ENCODE measurements around the gene IL17RA.
"Not testable (repeated sequence)": the region's sequence is repeated elsewhere in the genome, so short reads cannot be mapped to it uniquely, and the experiment has no call there.

IL17RA gene, protein sequence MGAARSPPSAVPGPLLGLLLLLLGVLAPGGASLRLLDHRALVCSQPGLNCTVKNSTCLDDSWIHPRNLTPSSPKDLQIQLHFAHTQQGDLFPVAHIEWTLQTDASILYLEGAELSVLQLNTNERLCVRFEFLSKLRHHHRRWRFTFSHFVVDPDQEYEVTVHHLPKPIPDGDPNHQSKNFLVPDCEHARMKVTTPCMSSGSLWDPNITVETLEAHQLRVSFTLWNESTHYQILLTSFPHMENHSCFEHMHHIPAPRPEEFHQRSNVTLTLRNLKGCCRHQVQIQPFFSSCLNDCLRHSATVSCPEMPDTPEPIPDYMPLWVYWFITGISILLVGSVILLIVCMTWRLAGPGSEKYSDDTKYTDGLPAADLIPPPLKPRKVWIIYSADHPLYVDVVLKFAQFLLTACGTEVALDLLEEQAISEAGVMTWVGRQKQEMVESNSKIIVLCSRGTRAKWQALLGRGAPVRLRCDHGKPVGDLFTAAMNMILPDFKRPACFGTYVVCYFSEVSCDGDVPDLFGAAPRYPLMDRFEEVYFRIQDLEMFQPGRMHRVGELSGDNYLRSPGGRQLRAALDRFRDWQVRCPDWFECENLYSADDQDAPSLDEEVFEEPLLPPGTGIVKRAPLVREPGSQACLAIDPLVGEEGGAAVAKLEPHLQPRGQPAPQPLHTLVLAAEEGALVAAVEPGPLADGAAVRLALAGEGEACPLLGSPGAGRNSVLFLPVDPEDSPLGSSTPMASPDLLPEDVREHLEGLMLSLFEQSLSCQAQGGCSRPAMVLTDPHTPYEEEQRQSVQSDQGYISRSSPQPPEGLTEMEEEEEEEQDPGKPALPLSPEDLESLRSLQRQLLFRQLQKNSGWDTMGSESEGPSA

DNA sequence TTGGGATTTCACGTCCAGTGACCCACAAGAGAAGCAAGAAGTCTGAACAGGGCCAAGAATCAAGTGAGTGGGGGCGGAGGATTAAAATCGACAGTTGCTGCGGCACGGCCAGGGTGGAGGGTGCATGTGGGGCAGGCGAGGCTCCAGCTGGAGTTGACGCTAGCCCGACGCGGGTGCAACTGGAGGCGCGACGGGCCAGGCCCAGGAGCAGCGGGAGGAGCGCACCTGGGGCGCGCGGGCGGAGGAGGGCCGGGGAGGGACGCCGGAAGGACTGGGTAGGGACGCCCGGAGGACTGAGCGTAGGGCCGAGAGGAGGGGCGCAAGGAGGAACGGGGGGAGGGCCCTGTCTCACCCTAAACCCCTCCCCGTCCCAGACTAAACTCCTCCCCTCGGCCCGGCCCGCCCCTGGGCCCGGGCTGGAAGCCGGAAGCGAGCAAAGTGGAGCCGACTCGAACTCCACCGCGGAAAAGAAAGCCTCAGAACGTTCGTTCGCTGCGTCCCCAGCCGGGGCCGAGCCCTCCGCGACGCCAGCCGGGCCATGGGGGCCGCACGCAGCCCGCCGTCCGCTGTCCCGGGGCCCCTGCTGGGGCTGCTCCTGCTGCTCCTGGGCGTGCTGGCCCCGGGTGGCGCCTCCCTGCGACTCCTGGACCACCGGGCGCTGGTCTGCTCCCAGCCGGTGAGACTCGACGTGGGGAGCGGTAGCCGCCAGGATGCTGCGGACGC lies at the start of gene IL17RA:
IL17RA (plus strand) TSS at position 447 of the 723 bp plus-strand sequence; CDS start at position 539, 92 bp downstream.
- DNase-seq: peak; percentile 95

DNA sequence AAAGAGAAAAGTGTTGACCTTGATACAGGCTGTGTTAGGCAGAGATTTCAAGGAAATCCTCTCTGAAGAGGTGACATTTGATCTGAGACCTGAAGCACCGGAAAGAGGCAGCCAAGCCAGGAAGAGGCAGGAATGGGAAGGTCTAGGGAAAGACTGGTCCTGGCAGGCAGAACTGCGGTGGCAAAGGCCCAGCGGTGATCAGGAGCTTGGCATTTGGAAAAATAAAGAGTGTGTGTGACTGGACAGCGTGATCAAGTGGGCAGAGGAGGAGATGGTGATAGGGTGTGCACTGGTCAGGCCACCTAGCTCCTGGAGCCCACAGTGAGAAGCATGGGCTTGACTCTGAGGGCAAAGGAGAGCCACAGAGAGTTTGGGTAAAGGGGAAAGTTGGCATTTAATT lies 49.6 kb upstream of the IL17RA start:
- no peak for DNase-seq

DNA sequence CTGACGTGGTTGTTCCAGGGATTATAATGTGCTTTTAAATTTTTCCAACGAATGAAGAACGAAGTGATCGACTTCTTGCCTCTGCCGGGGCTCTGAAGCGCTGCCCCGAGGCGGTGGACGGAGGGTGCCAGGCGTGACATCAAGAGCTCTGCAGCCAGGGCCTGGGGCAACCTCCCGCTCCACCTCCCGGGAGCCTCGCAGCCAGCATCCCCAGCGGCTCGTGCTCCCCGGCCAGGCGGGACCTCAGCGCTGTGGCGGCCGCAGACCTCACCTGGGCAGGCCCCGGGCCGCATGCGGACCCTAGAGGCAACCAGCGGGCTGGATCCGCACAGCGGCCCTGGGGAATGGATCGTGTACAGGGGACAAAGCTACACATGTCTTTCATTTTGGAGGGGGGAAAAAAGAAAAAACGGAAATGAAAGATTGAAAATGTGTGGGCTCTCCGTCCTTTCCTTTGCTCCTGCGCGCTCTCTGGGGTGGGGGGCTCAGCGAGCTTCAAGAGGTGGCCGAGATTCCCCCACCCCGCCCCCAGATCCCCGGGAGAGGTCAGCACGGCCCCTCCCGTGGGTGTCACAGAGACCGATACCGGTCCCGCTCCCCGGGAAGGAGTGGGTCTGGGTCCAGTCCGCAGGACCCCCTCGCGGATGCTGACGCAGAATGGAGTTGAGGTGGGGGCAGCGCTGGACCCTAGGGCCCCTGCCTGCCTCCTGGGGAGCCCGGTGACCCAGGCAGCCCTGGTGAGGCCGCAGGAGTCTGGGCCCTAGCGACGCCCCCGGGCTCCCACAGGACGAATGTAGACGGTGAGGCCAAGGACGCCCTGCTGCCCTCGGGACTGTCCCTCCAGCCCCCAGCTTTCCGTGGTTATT lies 48.6 kb upstream of the IL17RA start:
- DNase-seq: not testable (repeated sequence)

- peak; percentile 9 for DNase-seq
These were observed 47.7 kb upstream of the IL17RA start for GRCh38 chr22:17036842-17037711.

- no peak for DNase-seq
These were observed 41.3 kb upstream of the IL17RA start for GRCh38 chr22:17043521-17043920.

GRCh38 chr22:17046566-17047348 lies 38.0 kb upstream of the IL17RA start:
- no peak for DNase-seq

- DNase-seq: no peak
These were observed 37.1 kb upstream of the IL17RA start for GRCh38 chr22:17047656-17048055.

DNA sequence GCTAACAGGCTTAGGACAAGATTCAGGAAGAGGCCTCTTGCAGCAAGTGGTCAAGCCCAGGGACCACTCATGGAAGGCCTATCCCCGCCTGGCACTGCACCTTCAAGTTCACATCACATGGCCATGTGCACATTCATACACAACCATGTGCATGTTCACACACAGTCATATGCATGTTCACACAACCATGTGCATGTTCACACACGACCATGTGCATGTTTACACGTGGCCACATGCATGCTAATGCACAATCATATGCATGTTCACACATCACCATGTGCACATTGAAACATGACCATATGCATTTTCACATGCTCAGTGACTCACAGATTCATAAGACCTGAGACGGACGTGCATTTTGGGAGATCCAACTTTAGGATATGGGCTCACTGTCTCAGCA lies 28.7 kb upstream of the IL17RA start:
- DNase-seq: no peak

- no peak for DNase-seq
These were observed 28.0 kb upstream of the IL17RA start for GRCh38 chr22:17056807-17057206.

GRCh38 chr22:17057959-17058814 lies 26.6 kb upstream of the IL17RA start:
- DNase-seq: peak; percentile 45

DNA sequence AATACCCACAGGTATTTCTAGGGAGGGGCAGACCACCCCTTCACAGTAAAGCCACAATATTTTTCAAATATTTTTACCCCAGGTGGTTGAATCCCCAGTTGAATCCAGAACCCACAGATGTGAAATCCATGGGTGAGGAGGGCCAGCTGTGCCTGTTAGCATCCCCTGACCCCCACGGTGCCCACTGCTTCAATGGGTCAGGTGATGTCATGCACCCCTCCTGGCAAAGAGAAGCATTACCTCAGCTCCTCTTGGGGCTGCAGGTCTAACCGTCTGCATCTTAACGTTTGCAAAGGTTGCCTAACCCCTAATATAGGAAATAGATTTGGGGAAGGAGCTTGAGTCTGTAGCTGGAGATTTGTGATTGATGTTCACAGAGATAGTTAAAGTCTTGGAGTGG lies 24.7 kb upstream of the IL17RA start:
- DNase-seq: no peak

- DNase-seq: no peak
These were observed 21.2 kb upstream of the IL17RA start for GRCh38 chr22:17063411-17064106.

DNA sequence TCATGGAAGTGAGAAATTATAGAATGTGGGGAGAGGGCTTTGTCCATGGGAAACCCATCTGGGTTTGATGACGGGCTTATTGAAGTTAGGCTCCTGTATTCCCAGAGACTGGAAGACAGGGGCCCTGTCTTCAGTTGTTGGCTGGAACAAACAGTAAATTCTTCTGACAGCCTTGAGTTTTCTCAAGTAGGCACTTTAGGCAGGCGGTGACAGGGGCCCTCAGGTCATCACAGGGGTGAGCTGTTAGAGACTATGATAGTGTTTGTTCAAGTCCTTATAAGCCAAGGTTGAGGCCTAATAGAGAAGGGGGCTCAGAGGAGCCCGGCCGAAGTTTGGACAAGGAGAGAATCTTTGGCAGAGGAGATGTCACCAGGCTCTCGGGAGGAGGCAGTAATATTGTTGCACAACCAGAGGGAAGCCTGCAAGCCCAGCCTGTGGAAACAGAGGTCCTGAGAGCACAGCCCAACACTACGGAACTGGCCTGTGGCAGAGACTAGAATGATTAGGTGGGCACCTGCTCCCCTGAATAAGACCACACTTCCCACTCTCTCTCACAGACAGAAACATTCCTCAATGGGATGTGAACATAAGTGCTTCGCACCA lies 20.2 kb upstream of the IL17RA start:
- no peak for DNase-seq

GRCh38 chr22:17065433-17065832 lies 19.4 kb upstream of the IL17RA start:
- no peak for DNase-seq

DNA sequence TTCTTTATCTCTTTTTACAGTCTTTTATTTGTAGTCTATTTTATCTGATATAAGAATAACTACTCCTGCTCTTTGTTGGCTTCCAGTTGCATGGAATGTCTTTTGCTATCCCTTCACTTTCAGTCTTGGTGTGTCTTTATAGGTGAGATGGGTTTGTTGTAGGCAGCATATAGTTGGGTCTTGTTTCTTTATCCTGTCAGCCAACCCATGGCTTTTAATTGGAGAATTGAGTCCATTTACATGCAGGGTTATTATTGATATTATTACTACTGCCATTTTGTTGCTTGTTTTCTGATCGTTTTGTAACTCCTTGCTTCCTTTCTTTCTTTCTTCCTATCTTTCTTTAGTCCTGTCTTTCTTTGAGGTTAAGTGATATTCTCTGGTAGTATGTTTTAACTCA lies 11.9 kb upstream of the IL17RA start:
- no peak for DNase-seq

- no peak for DNase-seq
These were observed 10.2 kb upstream of the IL17RA start for GRCh38 chr22:17074648-17075002.

DNA sequence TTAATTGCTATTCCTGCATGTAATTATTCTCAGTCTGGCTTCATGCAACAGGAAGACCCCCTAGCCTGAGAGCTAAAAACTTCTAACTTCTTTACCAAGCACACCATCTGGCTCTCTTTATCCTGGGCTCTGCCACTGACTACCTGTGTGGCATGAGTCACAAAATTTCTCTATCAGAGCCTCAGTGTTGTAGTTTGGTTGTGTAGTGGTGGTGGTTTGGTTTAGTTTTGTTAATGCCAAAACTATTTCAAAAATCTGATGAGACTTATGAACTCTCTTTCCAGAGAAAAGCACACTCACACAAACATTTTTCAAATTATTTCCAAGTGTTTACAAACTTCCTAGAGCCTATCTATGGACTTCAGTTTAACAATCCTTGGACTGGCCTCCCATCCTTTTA lies 7.5 kb upstream of the IL17RA start:
- DNase-seq: no peak

- no peak for DNase-seq
These were observed 5.2 kb upstream of the IL17RA start for GRCh38 chr22:17079572-17079971.
